NCI-H1930 (cell line): ENCODE data around the gene TMEM266.

Source experiments
- DNase-seq, 2 experiments: peaks; one replicate each; lab custom pipeline; 2025; lab: John Stamatoyannopoulos, UW

TMEM266 gene

GRCh38 chr15:76134537-76134936, 74.8 kb downstream of the TMEM266 start:
- DNase-seq: no peak

- no peak for DNase-seq
These were observed 75.7 kb downstream of the TMEM266 start for GRCh38 chr15:76135516-76135915.

- DNase-seq: no peak
These were observed 78.7 kb downstream of the TMEM266 start for GRCh38 chr15:76138436-76138835.

- DNase-seq: peak in 1 of 2 experiments; percentile 37
These were observed 79.7 kb downstream of the TMEM266 start for GRCh38 chr15:76139368-76140073.

- no peak for DNase-seq
These were observed 80.3 kb downstream of the TMEM266 start for GRCh38 chr15:76140074-76140464.

GRCh38 chr15:76146812-76147211, 87.0 kb downstream of the TMEM266 start:
- no peak for DNase-seq

GRCh38 chr15:76147906-76148570, 88.3 kb downstream of the TMEM266 start:
- peak in 1 of 2 experiments; percentile 13 for DNase-seq

GRCh38 chr15:76149291-76149915, 89.6 kb downstream of the TMEM266 start:
- no peak for DNase-seq

- no peak for DNase-seq
These were observed 90.7 kb downstream of the TMEM266 start for GRCh38 chr15:76150513-76150912.

GRCh38 chr15:76150971-76151598, 91.3 kb downstream of the TMEM266 start:
- peak; percentile 9 to 31 for DNase-seq

GRCh38 chr15:76151599-76151974, 91.8 kb downstream of the TMEM266 start:
- no peak for DNase-seq

- DNase-seq: no peak
These were observed 92.4 kb downstream of the TMEM266 start for GRCh38 chr15:76152197-76152596.

- no peak for DNase-seq
These were observed 93.7 kb downstream of the TMEM266 start for GRCh38 chr15:76153241-76154197.

- DNase-seq: no peak
These were observed 95.9 kb downstream of the TMEM266 start for GRCh38 chr15:76155731-76156130.

GRCh38 chr15:76158226-76158625, 98.4 kb downstream of the TMEM266 start:
- no peak for DNase-seq

GRCh38 chr15:76158815-76159214, 99.0 kb downstream of the TMEM266 start:
- no peak for DNase-seq

- no peak for DNase-seq
These were observed 99.5 kb downstream of the TMEM266 start for GRCh38 chr15:76159282-76159681.

GRCh38 chr15:76160426-76161152, 100.8 kb downstream of the TMEM266 start:
- no peak for DNase-seq

GRCh38 chr15:76161153-76162035, 101.6 kb downstream of the TMEM266 start:
- no peak for DNase-seq

- DNase-seq: no peak
These were observed 102.2 kb downstream of the TMEM266 start for GRCh38 chr15:76162036-76162398.
